Middle frontal gyrus (tissue), 1 donor: ENCODE results near the gene TRAPPC12.

Experiments used
- DNase-seq: peaks from one replicate; pipeline ENCODE4 v3.0.0-alpha.2; 2015; ENCODE audit warnings: low spot score; ENCODE audit errors: extremely low spot score

The TRAPPC12 gene

GRCh38 chr2:3405876-3406275, 26.4 kb downstream of the TRAPPC12 start:
- DNase-seq: no peak

- DNase-seq: no peak
Measured at GRCh38 chr2:3406501-3406900, 27.0 kb downstream of the TRAPPC12 start.

- DNase-seq: no peak
Measured at GRCh38 chr2:3408781-3409180, 29.3 kb downstream of the TRAPPC12 start.

DNA sequence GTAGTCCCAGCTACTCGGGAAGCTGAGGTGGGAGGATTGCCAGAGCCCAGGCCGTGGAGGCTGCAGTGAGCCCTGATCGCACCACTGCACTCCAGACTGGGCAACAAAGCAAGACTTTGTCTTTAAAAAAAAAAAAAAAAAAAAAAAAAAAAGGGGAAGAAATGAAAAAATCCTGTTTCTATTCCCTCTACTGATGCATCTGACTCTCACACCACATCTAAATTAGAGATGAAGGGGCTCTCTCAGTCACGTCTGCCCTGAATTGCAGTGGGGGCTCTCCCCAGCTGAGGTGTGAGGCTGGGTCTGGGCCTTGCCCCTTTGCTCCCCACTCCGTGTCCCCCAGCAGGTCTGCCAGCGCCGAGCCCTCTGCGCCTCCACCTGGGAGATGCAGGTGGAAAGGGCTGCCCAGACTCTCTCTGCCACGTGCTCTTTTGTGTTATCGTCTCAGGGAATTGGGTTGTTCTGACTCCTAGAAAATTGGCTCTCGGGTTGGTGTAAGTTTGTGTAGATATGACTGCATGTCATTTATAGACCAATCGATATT, 30.2 kb downstream of the TRAPPC12 start:
- no peak for DNase-seq

DNA sequence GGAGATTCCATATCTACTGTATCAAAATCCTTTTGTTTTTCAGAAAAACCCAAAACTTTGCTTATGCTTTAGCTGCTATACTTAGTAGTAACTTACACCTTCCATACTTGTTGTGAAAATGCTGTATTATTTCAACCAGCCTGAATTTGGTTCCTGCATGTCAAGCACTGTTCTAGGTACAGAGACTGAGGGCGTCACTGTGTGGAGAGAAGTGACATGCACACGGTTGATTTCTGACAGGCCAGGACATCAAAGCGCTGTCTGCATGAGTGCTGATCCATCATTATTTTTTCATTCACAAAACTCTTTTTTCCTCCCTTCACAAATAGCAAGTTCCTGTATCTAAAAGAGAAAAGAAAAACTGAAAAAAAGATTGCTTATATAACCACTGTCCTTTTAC, 31.6 kb downstream of the TRAPPC12 start:
- DNase-seq: no peak

DNA sequence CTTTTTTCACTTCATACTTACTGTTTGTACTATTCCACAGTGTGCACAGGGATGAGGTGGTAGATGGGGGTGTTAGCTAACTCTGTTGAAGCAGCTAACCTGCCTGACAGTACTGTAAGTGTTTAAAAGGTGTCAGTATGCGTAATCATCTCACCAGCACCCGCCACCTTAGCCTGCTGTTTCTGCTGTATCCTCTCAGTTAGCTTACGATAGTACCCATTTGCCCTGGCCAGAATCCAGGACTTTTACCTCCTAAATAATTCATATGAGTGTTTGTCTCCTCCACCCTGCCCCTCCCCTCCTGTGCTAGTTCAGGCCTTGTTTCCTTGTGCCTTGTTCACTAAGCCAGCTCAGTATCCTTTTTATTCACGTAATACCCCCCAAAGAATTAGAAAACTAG, 34.2 kb downstream of the TRAPPC12 start:
- DNase-seq: no peak

DNA sequence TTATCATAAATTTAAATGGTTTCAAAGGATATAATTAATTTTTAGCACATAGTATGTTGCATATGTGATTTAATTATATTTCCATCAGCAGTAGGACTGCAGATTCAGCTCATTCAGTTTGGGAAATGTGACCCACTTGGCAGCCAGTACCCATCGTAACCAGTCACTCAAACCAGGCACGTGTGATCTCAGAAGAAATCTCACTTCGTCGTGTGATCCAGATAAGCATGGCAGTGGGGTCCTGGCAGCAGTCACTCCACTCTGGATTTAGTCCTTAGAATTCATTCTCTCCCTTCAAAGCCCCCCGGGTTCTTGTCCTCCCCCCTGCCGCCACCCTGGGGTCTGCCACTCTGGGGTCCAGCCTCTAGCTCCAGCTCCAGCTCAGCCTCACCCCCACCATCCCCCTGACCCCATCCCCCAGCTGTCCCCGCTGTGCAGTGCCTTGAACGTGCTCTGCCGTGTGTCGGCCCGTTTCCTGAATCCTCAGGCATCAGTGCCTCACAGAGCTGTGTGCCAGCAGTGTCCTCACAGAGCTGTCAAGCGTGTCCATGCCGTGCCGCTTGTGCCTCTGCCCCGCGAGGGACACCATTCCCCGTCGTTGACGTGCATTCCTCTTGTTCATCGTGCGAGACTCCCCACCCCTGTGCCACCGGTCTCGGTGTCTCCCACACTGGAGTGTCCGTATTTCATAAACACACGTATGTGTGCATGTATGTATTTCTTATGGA, 34.8 kb downstream of the TRAPPC12 start:
- no peak for DNase-seq

DNA sequence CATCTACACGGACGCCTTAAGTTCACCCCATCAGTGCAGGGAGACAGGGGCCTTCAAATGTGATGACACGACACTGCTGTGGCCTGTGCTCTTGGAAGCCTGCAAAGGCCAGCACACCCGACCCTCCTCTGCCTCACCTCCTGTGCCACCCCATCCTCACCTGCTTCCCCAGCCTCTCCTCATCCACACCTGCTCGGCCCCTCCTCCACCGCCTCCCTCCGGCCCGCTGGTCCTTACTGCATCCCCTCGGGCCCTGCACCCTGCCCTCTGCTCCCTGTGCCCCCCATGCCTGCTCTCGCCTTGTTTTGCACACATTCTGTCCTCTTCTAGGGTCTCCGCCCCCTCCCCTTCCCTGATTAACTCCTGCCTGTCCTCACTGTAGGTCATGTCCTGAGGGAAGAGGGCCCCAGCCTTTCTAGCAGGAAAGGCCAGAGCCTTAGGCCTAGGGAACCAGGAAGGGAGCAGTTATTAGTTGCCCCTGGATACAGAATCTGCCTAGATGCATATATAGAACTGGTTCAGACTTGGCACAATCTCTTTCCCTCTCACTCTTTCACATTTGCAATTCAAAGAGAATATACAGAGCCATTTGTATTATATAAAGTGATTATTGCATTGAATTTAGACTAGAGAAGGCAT, 39.4 kb downstream of the TRAPPC12 start:
- DNase-seq: no peak

GRCh38 chr2:3420076-3420768, 40.7 kb downstream of the TRAPPC12 start:
- DNase-seq: no peak

- no peak for DNase-seq
Measured at GRCh38 chr2:3420769-3421397, 41.4 kb downstream of the TRAPPC12 start.

- no peak for DNase-seq
Measured at GRCh38 chr2:3421580-3421979, 42.1 kb downstream of the TRAPPC12 start.

DNA sequence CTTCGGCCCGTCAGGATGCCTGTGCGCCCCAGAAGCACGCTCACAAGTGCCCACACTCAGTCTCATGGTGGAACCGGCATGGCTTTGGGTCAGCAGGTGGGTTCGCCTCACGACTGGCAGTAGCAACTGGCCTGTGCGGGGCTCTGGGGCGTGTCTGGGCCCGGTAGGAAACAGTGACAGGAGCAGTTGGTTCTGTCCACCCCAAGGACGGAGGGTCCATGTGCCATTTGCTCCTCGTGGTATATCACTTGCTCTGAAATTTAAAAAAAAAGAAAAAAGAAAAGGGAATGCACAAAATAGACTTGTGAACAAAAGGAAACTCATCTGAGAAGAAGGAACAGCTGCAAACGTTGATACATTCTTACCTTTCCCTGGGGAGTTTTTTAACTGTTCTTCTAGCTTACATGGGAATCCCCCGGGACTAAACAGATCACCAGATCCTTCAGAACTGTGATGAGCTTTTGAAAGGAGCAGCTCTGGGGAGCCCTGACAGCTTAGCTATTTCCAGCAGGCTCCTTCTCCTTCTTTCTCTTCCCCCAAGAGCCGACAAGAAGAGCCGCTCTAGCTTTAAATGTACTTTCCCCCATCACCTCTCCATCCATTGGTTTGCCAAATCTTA, 42.8 kb downstream of the TRAPPC12 start:
- DNase-seq: no peak

GRCh38 chr2:3423492-3424170, 44.1 kb downstream of the TRAPPC12 start:
- DNase-seq: no peak

- no peak for DNase-seq
Measured at GRCh38 chr2:3424171-3424795, 44.8 kb downstream of the TRAPPC12 start.

GRCh38 chr2:3426615-3427014, 47.1 kb downstream of the TRAPPC12 start:
- DNase-seq: no peak

DNA sequence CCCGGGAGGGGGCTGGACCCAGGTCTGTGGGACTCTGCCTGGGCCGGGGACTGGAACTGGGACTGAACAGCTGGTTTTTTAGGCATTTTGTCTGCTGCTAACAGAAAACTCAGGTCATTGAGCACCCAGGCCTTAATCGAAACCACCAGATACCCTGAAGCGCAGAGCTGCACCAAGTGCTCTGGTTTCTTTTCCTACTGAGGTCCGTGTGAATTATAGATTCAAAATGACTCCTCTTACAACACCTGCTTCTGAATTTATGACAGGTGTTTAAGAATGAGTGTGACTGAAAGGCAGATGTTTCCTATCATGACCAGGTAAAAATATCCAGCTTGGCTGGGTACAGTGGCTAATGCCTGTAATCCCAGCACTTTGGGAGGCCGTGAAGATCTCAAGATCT, 47.8 kb downstream of the TRAPPC12 start:
- DNase-seq: no peak

GRCh38 chr2:3428577-3428976, 49.1 kb downstream of the TRAPPC12 start:
- no peak for DNase-seq

GRCh38 chr2:3429066-3429610, 49.6 kb downstream of the TRAPPC12 start:
- no peak for DNase-seq

- DNase-seq: no peak
Measured at GRCh38 chr2:3430172-3430571, 50.7 kb downstream of the TRAPPC12 start.
